IMR-90 (cell line): ENCODE results near the gene LGI4. TPM values are rescaled to one million over a fixed set of nuclear protein-coding genes. Genes with fewer than 3 reads are reported as not detected.

Source experiments
- ATAC-seq: fragments of 200-7000 bp; cut with Tn5 transposase; 2 replicates; pipeline ENCODE4 v1.9.1; 2020; ENCODE audit warnings: low read depth, mild to moderate bottlenecking, moderate library complexity
- BruUV-seq: library from RNA; stranded (reverse); fragments of 400-500 nt; replicated peaks from 2 replicates; lab custom pipeline; 2021; lab: Mats Ljungman, UMichigan
- CTCF ChIA-PET: fragments of 300-600 bp; formaldehyde crosslinking; extraction: SDS; loops from one replicate; lab custom pipeline; 2021; ENCODE audit warnings: antibody characterized with exemption; lab: Yijun Ruan, JAX
- POLR2A ChIA-PET: fragments of 300-600 bp; sonication (Branson Sonifier 250); formaldehyde crosslinking; loops from one replicate; lab custom pipeline; 2022; ENCODE audit warnings: antibody characterized with exemption; ENCODE audit not compliant: unreplicated experiment; lab: Charles Lee
- DNase-seq: peaks from one replicate; pipeline ENCODE4 v3.0.0; 2013
- H2AFZ ChIP-seq: replicated peaks from 2 replicates; pipeline ENCODE3; 2013; ENCODE audit warnings: low read length, mild to moderate bottlenecking; ENCODE audit not compliant: poor library complexity
- H2AK5ac ChIP-seq: 2 replicates; pipeline ENCODE4 v1.6.1; 2013; ENCODE audit warnings: low read depth, low read length, inconsistent platforms
- H2AK9ac ChIP-seq: replicated peaks from 2 replicates; pipeline ENCODE3; 2013; ENCODE audit warnings: mild to moderate bottlenecking, low read depth, low read length, moderate library complexity; ENCODE audit not compliant: poor library complexity
- H2BK120ac ChIP-seq: 2 replicates; pipeline ENCODE4 v1.6.1; 2013; ENCODE audit warnings: low read depth, low read length, inconsistent platforms
- H2BK15ac ChIP-seq: 3 replicates; pipeline ENCODE4 v1.6.1; 2013; ENCODE audit warnings: low read depth, low read length, inconsistent platforms
- H2BK20ac ChIP-seq: 2 replicates; pipeline ENCODE4 v1.6.1; 2013; ENCODE audit warnings: low read depth, mild to moderate bottlenecking, inconsistent platforms, low read length, moderate library complexity
- H2BK5ac ChIP-seq: 2 replicates; pipeline ENCODE4 v1.6.1; 2013; ENCODE audit warnings: mild to moderate bottlenecking, low read depth, low read length, inconsistent platforms; ENCODE audit not compliant: poor library complexity, severe bottlenecking
- H3K14ac ChIP-seq: replicated peaks from 2 replicates; pipeline ENCODE4 v1.6.1; 2013; ENCODE audit warnings: low read depth, low read length, inconsistent platforms
- H3K18ac ChIP-seq: 2 replicates; pipeline ENCODE4 v1.6.1; 2013; ENCODE audit warnings: low read depth, low read length, control low read depth
- H3K23ac ChIP-seq: 2 replicates; pipeline ENCODE4 v1.6.1; 2013; ENCODE audit warnings: low read depth, low read length, inconsistent platforms
- H3K27ac ChIP-seq: 2 replicates; pipeline ENCODE4 v1.5.1; 2013; ENCODE audit warnings: mild to moderate bottlenecking, control low read depth, low read length; ENCODE audit not compliant: insufficient read depth
- H3K27me3 ChIP-seq: 2 replicates; pipeline ENCODE4 v1.6.1; 2013; ENCODE audit warnings: low read length; ENCODE audit not compliant: control insufficient read depth, insufficient read depth
- H3K36me3 ChIP-seq: 2 replicates; pipeline ENCODE4 v1.6.1; 2013; ENCODE audit warnings: low read length, mixed read lengths; ENCODE audit not compliant: control insufficient read depth, insufficient read depth
- H3K4ac ChIP-seq: 2 replicates; pipeline ENCODE4 v1.6.1; 2013; ENCODE audit warnings: low read depth, low read length, inconsistent platforms
- H3K4me1 ChIP-seq: 2 replicates; pipeline ENCODE4 v1.6.1; 2013; ENCODE audit warnings: low read length, mixed read lengths; ENCODE audit not compliant: control insufficient read depth, insufficient read depth
- H3K4me2 ChIP-seq: 2 replicates; pipeline ENCODE4 v1.6.1; 2013; ENCODE audit warnings: low read depth, mild to moderate bottlenecking, control low read depth, low read length, moderate library complexity
- H3K4me3 ChIP-seq: 2 replicates; pipeline ENCODE4 v1.5.1; 2013; ENCODE audit warnings: low read depth, mild to moderate bottlenecking, control low read depth, low read length, moderate library complexity; ENCODE audit not compliant: insufficient read depth
- H3K56ac ChIP-seq: 2 replicates; pipeline ENCODE4 v1.6.1; 2013; ENCODE audit warnings: low read length, inconsistent platforms; ENCODE audit not compliant: insufficient read depth; ENCODE audit errors: extremely low read depth
- H3K79me1 ChIP-seq, 2 experiments: 2 replicates each; pipeline ENCODE4 v1.6.1; 2013; ENCODE audit warnings: low read length in 2 of 2, inconsistent platforms in 1 of 2, low read depth in 1 of 2
- H3K9ac ChIP-seq: 2 replicates; pipeline ENCODE4 v1.6.1; 2013; ENCODE audit warnings: low read depth, low read length, control low read depth
- H3K9me1 ChIP-seq: 2 replicates; pipeline ENCODE4 v1.6.1; 2013; ENCODE audit warnings: low read length, inconsistent platforms; ENCODE audit not compliant: insufficient read depth
- H3K9me3 ChIP-seq: 2 replicates; pipeline ENCODE4 v1.6.1; 2013; ENCODE audit warnings: low read length; ENCODE audit not compliant: control insufficient read depth, insufficient read depth
- H4K20me1 ChIP-seq: 2 replicates; pipeline ENCODE4 v1.6.1; 2013; ENCODE audit warnings: low read length, inconsistent platforms; ENCODE audit not compliant: insufficient read depth
- H4K5ac ChIP-seq: 2 replicates; pipeline ENCODE4 v1.6.1; 2013; ENCODE audit warnings: mild to moderate bottlenecking, low read depth, low read length, control low read depth
- H4K8ac ChIP-seq, 2 experiments: 2 replicates each; pipeline ENCODE4 v1.6.1; 2013; ENCODE audit warnings: low read depth in 2 of 2, low read length in 2 of 2, control low read depth in 1 of 2, inconsistent platforms in 1 of 2
- H4K91ac ChIP-seq: 2 replicates; pipeline ENCODE4 v1.6.1; 2013; ENCODE audit warnings: low read depth, low read length, inconsistent platforms; ENCODE audit not compliant: insufficient read depth
- CHD1 ChIP-seq: IDR thresholded peaks from 2 replicates; pipeline ENCODE4 v1.6.1; 2012; ENCODE audit warnings: low read depth, low read length, improper control_type of control experiment
- MXI1 ChIP-seq: IDR thresholded peaks from 2 replicates; pipeline ENCODE4 v1.6.1; 2012; ENCODE audit warnings: low read depth, mild to moderate bottlenecking, low read length, moderate library complexity, borderline replicate concordance
- POLR2A ChIP-seq: IDR thresholded peaks from 2 replicates; pipeline ENCODE4 v1.6.1; 2012; ENCODE audit warnings: mild to moderate bottlenecking, low read depth, low read length
- RAD21 ChIP-seq: IDR thresholded peaks from 2 replicates; pipeline ENCODE4 v1.6.1; 2012; ENCODE audit warnings: low read length, improper control_type of control experiment
- RFX5 ChIP-seq: IDR thresholded peaks from 2 replicates; pipeline ENCODE4 v1.8.0; 2012; ENCODE audit warnings: low read depth, mild to moderate bottlenecking, low read length, moderate library complexity
- WGBS, 2 experiments: methylation state at CpG; one replicate each; pipeline versions ENCODE4 v1.1.5 to v1.1.7; 2013; ENCODE audit warnings: missing lambda C conversion rate in 2 of 2; ENCODE audit not compliant: insufficient read length in 1 of 2; ENCODE audit errors: extremely low coverage in 2 of 2; 5-methylcytosine and 5-hydroxymethylcytosine counted together
- dilution Hi-C: fragments of 300-500 bp; cut with HindIII; formaldehyde crosslinking; loops from one replicate; pipeline ENCODE4 v1.14.3; 2018; ENCODE audit warnings: low sequenced_read_pairs; ENCODE audit not compliant: unreplicated experiment
- in situ Hi-C: fragments of 300-500 bp; cut with MboI; formaldehyde crosslinking; loops from 3 replicates; pipeline ENCODE4 v1.14.3; 2019; ENCODE audit warnings: low sequenced_read_pairs, inconsistent platforms, mixed read lengths
- intact Hi-C: fragments of 100-400 bp; cut with micrococcal nuclease; formaldehyde crosslinking; loops from 2 replicates; pipeline ENCODE4 v1.10.0; 2022
- polyA plus RNA-seq, 3 experiments: library from polyadenylated mRNA; depleted of rRNA; stranded (reverse); fragments of >200 nt; gene quantifications; 2 replicates each; pipeline ENCODE4 v1.2.3, GENCODE V29; 2012; ENCODE audit warnings: low replicate concordance in 1 of 3
- total RNA-seq: library from RNA; depleted of rRNA; stranded (reverse); fragments of >200 nt; gene quantifications from 2 replicates; pipeline ENCODE4 v1.2.3, GENCODE V29; 2012

LGI4 gene
- total and polyA plus RNA-seq, 2 of the 4 experiments (the other 2 are of a cell fraction) = 0.10 TPM; not detected in 1

GRCh38 chr19:35105411-35106290, 29.2 kb downstream of the LGI4 start:
- ATAC-seq (no peak), DNase-seq (no peak)
- in situ Hi-C loops = no loop called here
- Histone ChIP-seq H4K20me1 (no peaks in the 10 kb centered on the region), H4K8ac (no peak overlapping the region), H3K4me2 (no peak overlapping the region), H3K27ac (no peak overlapping the region), H3K9me1 (no peaks in the 10 kb centered on the region), H3K4ac (no peak overlapping the region), H3K18ac (no peak overlapping the region), H3K23ac (no peak overlapping the region), H2AK5ac (no peak overlapping the region), H2BK20ac (no peak overlapping the region), H2BK120ac (no peak overlapping the region), H2AK9ac (no peak overlapping the region), H2AFZ (peak overlapping the region; percentile 14), H3K36me3 (no peaks in the 10 kb centered on the region), H4K91ac (no peak overlapping the region), H3K56ac (no peak overlapping the region), H2BK15ac (no peak overlapping the region), H3K9ac (no peak overlapping the region), H2BK5ac (no peak overlapping the region), H3K14ac (no peak overlapping the region), H3K9me3 (peaks cover 5% of the 10 kb centered on the region; the same call in 1 of the 2 replicates), H3K27me3 (no peaks in the 10 kb centered on the region; the same call in 1 of the 2 replicates), H3K4me3 (no peak overlapping the region), H4K5ac (no peak overlapping the region), H3K79me1 (no peaks in the 10 kb centered on the region), H3K4me1 (no peaks in the 10 kb centered on the region)
- intact Hi-C loops = no loop called here
- dilution Hi-C loops = no loop called here
- TF ChIP-seq RAD21 (no peak), MXI1 (no peak), CHD1 (no peak), POLR2A (no peak), RFX5 (no peak)
- WGBS, 2 experiments = 78% methylated on average over 8 of the region's 30 CpGs; no CpG with 5 or more reads in 1 of the 2 experiments
- ChIA-PET POLR2A (no interaction called here), CTCF (no interaction called here)
- no TSS peak for BruUV-seq
